ENCODE measurements around the gene ASB18.

ASB18 gene

DNA sequence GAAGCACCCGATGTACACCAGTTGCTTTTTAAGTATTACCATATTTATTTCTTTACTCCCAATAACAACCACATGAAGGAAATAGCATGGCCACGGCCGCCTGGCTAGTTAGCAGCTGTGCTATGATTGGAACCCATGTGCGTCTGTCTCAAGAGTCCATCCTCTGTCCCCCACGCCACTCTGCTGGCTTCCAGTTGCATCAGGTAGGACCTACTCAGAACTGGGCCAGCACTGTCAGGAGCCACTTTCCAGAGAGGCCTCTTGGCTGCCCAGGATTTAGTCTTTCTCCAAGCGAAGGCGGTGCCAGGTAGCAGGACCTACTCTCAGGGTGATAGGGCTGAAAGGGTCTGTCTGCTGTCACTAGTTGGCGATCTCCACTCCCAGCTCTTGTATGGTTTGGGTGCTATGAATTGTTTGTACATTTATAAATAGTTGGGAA lies 22.1 kb downstream of the ASB18 start:
- in situ Hi-C loops (cut with HindIII; ENCODE audit: low sequenced_read_pairs), result no loop called here

DNA sequence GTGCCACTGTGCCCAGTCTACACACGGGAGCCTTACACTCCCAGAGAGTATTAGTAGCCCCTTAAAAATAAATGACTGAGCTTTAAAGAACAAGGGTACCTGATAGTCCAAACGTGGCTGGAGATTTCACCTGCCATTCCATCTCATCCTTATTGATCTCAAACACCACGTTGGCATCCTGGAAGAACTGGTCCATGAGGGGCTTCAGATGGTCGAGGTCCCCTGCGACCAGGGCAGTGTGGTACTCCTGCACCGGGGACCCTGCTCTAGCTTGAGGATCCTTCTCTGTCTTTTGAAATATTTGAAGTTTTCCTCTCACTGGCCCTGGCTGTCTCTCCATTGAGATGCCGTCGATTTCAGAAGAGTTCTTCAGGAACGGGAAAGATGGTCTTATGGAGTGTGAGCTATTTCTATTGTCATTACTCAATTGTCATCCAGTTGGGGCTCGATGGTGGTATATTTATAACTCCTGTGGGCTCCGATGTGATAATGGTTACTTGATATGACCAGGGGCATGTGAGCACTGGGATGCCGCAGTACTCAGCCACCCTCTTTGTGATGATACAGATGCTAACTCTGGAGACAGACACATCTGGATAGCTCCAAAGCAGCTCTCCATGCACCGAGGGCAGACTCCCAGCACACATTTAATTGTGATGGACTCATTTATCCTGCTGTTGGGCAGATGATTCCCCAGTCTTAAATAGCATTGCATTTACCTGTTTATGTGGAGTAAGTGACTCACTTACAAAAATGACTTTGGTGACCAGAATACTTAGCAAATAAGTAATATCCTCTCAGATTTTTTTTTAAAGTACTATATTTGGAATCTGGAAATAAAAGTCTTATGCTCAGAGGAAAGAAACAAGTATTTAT lies 22.8 kb downstream of the ASB18 start:
- in situ Hi-C loops (cut with HindIII; ENCODE audit: low sequenced_read_pairs), result no loop called here

DNA sequence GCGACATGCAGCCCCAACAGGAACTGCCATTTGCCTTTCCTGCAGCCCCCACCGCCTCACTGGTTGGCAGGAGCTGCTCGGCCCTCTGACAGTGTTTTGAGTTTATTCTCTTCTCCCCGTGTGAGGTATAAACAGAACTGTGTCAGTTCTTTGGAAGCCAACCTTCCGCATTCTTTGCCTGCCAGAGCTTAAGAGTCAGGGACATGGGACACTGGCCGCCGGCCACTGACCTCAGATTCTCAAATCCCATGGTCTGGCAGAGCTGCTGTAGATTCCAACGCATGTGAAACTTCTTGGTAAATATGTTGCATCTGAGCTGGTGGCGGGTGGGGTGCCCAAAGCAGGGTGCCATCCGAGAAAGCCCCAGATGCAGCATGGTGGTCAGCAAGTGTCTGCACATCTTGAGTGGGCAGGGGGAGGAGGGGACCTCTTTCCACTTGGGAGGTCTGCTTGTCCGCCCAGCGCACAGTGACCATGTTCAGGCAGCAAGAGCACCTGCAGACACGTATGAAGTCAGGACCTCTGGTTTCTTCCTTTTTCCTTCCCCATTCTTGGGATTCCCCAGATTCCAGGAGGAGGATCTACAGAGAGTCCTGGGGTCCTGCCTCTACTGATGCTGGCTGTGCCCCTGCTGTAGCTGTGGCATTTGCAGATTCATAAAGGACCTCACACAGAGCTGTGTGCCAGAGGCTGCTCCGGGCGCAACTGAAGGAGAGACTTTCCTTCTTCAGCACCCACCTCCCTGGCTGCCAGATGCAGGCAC lies 23.8 kb downstream of the ASB18 start:
- in situ Hi-C loops (cut with HindIII; ENCODE audit: low sequenced_read_pairs), result no loop called here

DNA sequence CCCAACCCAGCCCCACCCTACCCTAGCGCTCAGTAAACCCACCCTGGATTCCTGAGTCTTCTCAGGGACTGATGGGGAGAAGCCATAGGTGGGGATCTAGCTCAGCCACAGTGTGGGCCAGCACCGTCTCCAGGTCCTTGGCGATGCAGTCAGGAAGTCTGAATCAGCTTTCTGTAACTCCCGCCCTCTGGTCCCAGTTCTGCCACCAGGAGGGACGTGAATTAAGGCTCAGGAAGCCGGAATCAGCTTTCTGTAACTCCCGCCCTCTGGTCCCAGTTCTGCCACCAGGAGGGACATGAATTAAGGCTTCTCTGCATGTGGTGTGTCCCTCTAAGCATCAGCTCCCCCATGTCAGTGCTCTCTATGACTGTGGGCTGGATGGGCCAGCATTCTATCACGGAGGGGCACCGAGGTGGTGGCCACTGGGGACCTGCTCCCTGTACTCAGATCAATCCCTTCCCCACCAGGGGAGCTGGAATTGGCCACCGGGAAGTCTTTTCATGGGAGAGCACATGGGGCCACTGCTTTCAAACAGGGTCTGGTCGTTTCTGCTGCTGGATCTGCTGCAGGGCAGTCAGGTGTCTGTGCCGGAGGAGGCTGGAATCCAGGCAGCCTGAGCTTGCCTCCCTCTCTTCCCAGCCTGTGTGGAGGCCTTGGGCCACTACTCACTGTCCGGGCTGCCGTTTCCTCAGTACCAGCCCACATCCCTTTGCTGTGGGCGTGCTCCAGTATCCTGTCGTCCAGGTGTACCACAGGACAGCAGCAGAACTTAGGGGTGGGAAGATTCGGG lies 24.7 kb downstream of the ASB18 start:
- in situ Hi-C loops (cut with HindIII; ENCODE audit: low sequenced_read_pairs), result no loop called here

DNA sequence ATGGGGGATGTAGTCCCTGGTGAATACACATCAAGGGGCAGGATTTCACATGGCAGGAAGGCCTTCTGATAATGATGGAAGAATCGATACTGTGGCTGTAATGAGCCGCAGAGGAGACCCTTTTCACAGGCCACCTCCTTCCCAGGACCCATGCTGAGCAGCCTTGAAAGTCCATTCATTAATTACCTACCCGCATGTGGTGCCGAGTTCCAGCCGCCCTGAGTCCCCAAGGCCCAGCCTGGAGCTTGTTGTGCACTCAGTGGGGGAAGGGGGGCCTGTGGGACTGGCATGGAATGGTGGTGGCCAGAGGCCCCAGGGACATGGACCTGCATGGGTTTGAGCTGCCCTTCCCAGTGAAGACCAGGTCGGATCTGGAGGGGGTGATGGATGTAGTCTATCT lies 25.5 kb downstream of the ASB18 start:
- in situ Hi-C loops (cut with HindIII; ENCODE audit: low sequenced_read_pairs), result no loop called here

DNA sequence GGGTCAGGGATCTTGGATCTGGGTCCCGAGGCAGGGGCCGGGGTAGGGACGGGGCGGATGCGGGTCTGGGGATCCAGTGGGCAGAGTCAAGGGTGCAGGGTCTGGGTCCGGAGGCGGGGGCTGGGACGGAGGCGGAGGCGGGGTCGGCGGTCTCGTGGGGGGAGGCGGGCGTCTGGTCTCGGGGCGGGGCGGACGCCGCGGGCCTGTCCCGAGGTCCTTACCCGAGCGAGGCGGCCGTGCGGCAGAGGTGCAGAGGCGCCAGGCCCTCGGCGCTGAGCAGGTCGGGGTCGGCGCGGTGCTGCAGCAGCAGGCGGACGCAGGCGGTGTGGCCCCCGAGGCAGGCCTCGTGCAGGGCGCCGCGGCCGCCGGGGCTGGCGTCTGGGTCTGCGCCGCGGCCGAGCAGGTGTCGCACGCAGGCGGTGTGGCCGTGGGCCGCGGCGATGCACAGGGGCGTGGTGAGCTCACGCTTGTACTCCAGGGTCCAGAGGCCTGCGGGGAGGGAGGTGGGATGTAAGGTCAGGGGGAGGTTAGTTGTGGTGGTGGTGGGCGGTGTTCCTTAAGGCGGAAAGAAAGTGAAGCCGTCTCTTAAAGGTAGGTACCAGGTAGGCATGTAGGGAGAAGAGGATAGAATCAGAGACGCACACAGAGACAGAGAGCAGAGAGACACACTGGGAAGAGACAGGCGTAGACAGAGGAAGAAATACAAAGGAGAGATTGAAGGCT lies 26.6 kb downstream of the ASB18 start:
- in situ Hi-C loops (cut with HindIII; ENCODE audit: low sequenced_read_pairs), result no loop called here

DNA sequence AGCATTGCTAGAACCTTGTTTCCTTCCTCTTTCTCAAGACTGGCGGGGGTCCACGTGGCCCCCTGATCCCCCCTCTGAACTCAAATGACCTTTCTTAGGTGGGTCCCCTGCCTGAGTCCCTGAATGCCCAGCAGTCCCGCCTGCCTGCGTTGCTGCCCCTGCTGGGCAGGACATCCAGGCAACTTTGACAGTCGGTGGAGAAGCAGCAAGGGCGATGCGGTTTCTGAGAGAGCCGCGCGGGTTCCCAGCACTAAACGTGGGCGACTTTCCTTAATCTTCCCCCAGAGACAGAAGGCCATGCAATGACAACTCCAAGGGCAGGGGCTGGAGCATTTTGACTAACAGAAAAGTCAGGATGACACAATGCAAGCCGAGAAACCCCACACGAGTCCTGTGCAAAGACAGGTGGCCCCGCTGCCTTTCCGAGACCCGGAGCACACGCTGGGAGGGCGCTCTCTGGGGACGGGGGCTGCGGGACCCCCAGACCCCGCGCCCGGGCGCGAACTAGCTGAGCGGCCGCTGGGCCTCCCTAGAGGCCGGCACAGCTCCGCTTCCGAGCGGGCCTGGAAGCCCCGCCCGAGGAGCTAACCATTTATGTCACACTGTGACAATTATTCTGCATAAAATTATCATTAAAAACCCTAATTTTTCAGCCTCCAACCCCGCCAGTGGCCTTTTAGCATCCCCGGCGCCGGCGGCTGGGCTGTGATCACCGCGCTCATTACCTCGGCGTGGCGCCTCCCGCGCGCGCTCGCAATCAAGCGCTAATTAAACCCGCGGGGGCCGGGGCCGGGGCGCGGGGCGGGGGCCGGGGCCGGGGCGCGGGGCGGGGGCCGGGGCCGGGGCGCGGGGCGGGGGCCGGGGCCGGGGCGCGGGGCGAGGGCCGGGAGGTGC lies 27.4 kb downstream of the ASB18 start:
- in situ Hi-C loops (cut with HindIII; ENCODE audit: low sequenced_read_pairs), result no loop called here

DNA sequence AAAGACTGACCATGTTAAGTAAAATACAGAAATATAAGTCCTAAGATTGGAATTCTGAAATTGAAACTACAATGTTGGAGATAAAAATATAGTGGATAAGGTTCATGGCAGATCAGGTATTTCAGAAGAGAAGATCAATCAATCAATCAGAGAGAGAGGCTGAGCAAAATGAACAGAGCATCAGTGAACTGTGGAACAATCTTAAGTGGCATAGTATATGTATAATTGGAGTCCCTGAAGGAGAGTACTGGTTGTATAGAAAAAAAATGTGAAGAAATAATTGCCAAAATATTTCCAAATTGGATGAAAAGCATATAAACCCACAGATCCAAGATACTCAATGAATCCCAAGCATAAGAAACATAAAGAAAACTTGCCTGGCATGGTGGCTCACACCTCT lies 35.0 kb downstream of the ASB18 start:
- in situ Hi-C loops (cut with HindIII; ENCODE audit: low sequenced_read_pairs), result no loop called here

DNA sequence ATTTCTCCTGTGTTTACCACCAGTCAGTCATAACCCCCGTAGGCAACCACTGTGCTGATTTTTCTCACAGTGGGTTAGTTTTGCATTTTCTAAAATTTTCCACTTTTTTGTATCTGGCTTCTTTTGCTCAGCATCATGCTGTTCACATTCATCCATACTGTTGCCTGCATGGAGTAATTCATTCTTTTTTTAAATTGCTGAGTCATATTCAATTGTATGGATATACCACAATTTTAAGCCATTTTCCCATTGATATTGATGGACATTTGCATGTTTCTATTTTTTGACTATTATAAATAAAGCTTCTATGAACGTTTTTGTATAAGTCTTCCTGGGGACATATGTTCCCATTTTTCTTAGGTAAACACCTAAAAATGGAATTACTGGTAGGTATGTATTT lies 40.5 kb downstream of the ASB18 start:
- in situ Hi-C loops (cut with HindIII; ENCODE audit: low sequenced_read_pairs), result no loop called here

DNA sequence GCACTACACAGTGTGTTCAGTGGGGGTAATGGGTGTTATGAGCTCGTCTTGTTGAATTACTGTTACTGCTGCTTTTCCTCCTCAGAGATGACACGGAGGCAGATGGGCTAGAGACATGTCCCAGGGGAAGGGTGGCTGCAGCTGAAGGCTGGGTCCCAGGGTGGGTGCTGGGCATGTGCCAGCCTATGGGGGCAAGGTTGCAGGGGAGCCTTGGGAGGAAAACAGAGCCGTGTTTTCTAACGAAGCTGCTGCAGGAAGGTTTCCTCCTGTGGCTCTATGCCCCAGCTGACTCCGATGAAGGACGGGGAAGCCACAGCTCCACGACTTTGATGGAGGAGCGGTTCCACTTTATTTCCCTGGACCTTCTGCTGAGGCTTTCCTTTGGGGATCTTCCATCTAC lies 42.4 kb downstream of the ASB18 start:
- in situ Hi-C loops (cut with HindIII; ENCODE audit: low sequenced_read_pairs), result no loop called here

DNA sequence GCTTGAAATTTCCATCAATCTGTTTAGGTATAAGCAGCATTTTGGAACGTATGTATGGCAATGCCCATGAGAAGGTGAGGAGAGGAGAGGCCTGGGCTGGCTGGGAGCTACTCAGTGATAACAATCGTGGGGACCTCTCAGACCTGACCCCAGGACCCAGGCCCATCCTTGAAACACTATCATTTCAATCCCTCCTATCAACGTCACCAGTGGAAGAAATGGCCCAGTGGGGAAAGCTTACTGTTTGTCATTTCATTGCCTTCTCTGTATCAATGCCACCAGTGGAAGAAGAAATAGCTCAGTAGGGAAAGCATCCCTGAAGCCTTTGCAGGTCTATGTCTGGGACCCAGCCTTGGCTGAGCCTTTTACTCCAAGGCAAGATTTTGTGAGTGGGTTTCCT lies 44.8 kb downstream of the ASB18 start:
- in situ Hi-C loops (cut with HindIII; ENCODE audit: low sequenced_read_pairs), result no loop called here

DNA sequence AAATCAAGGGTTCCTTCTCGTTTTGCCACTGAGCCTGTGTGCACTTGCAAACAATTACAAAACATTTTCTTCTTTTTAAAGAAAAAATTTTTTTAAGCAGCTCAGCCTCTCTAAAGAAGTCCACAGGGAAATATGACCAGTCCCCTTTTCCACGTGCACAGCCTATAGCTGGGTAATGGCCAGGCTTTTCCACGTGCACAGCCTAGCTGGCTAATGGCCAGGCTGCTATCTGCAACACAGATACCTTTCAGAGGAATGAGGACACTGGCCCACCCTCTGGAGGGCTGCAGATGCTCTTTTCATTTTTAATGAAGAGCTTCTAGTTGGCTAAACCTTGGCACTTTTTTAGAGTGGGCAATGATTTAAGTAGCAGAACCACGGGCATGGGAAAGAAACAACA lies 46.3 kb downstream of the ASB18 start:
- in situ Hi-C loops (cut with HindIII; ENCODE audit: low sequenced_read_pairs), result no loop called here

DNA sequence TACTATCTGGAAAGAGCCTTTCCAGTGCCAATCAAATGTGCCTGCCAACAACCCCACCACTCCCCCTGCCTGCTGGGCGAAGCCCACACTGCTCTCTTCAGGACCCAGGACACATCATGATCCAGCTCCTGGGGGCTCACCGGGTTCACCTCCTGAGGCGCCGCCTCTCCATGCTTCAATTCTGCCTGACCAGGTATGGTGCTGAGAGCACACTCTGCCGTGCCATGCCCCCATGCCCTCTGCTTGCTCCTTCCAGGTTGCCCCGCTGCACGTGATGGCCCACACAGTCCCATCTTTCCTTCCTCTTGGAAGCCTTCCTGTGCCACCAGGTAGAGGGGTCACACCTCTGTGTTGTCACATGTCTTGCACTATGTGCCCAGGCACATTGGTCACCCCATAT lies 47.5 kb downstream of the ASB18 start:
- in situ Hi-C loops (cut with HindIII; ENCODE audit: low sequenced_read_pairs), result no loop called here

DNA sequence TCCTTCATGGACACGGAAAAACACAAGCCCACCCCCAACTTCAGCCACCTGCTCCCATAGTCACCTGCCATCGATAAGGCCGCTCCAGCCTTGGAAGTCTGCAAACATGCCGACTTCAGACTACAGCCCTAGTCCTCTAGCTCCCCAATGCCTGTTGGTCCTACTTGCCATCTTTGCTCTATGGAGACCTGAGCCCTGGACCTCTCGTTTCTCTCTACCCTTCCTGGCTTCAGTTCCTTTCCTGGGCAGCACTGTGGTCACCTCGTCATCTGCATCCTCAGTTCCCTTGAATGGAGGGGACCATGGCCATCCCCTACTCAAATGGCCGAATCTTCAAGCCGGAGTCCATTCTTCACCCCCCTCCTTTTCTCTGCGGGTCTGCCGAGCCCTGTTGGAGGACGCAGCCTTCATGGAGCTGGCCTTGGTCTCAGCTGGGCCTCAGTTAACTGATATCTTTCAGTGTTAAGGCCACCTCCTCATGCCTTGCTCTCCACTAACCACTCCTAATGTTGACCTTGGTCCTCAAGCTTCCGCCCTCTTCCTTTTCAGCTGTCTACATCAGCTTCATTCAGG lies 48.4 kb downstream of the ASB18 start:
- in situ Hi-C loops (cut with HindIII; ENCODE audit: low sequenced_read_pairs), result no loop called here

DNA sequence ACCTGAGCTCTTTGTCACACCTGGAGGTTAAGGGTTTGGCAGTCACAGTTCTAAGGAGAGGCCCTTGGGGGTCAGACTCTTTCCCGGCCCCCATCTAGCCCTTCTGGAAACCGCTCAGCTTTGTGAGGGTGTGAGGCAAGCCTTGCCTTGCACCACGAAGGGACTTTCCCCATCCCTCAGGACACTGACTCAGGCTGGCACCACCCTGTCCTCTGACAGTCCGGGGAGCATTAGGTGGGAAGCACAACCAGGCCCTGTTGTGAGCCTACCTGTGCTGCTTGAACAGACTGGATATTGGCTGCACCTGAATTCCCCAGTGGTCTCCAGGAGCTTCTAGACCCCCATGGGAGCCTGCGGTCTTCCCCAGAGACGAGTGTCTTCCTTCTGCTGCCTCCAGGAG lies 49.0 kb downstream of the ASB18 start:
- in situ Hi-C loops (cut with HindIII; ENCODE audit: low sequenced_read_pairs), result no loop called here

DNA sequence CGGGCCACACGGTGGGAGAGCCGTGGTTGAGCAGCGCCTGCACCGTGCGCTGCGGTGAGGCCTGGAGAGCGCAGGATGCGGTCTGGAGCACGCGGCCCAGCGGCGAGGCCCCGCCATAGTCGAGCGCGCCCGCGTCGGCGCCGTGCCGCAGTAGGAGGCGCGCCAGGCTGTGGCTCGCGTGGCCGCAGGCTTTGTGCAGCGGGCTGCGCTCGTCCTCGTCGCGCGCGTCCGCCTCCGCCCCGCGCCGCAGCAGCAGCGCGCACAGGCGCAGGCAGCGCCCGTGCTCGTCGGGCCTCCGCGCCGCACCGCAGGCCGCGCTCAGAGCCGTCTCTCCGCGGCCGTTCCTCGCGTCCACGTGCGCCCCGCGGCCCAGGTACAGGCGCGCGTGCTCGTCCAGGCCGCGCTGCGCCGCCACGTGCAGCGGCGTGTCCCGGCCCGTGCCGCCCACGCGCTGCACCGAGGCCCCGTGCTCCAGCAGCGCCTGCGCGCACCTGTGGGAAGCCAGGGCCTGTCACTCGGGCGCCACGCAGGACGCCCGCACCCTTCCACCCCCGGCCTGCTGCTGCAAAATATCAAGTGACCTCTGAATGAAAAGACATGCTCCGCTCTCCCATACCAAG lies 49.7 kb downstream of the ASB18 start:
- in situ Hi-C loops (cut with HindIII; ENCODE audit: low sequenced_read_pairs), result no loop called here

DNA sequence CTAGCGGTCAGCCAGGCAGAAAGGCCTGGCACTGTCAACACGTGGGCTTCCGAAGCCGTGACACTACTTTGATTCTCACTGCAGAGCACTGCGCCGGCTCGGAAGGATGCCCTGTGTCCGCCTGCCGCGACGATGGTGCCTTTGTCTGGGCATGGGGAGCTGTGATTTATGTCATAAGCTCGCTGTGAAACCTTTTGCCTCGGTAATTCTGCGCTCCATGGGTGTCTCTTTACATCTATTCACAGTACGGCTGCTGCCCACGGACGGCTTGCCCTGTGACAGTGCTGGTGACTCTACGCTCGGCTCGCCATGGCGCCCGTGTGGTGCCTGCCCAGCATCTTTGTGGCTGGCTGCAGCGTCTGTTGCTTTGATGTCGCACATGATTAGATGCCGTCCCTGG lies 52.9 kb downstream of the ASB18 start:
- in situ Hi-C loops (cut with HindIII; ENCODE audit: low sequenced_read_pairs), result no loop called here

DNA sequence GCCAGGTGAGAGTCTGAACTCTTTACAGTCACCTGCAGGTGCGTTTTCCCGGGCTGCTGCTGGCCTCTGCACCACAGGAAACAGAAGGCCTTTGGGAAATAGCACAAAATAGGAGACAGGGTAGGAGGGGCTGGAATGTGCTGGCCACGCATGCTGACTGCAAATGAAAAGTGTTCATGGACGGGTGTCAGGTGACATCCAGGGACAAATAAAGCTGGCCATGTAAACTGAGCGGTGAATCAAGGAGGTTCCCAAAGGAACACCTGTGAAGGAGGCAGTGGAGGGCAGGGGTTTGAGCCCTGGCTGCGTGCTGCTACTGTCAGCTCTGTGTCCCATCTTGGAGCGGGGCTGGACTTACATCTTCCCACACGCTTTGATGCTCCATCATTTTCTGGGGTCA lies 53.7 kb downstream of the ASB18 start:
- in situ Hi-C loops (cut with HindIII; ENCODE audit: low sequenced_read_pairs), result no loop called here

DNA sequence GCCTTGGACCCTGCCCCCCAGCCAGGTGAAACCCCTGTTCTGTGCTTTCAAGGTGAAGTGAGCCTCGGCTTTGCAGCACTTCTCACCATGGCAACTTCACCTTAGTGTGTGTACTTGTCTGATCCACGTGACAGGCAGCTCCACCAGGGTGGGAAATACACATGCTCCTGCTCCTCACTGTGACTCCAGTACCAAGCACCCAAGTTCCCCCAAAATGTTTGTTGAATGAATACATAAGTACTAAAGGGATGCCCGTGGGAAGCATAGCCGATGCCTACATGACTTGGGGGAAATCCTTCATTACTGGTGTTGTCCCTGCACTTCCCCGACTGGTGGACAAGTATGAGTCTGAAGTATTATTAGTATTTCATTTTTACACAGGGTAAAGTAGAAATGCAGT lies 54.2 kb downstream of the ASB18 start:
- in situ Hi-C loops (cut with HindIII; ENCODE audit: low sequenced_read_pairs), result no loop called here

All from endothelial cell of hepatic sinusoid (primary cell).